Dermis blood vessel endothelial cell (primary cell): Measurements from ENCODE around the gene RPS6KA4. TPM values are rescaled to one million over a fixed set of nuclear protein-coding genes. Genes with fewer than 3 reads are reported as not detected.
A peak's percentile ranks its signal among the peaks of the same experiment; 100 is the strongest.
"Not testable (repeated sequence)": the region's sequence is repeated elsewhere in the genome, so short reads cannot be mapped to it uniquely, and the experiment has no call there.

ENCODE experiments used
- DNase-seq: peaks from one replicate; pipeline ENCODE4 v3.0.0; 2010
- total RNA-seq: library from RNA; depleted of rRNA; stranded (reverse); fragments of >200 nt; gene quantifications from 2 replicates; pipeline ENCODE4 v1.2.3, GENCODE V29; 2014

Gene RPS6KA4
- total RNA-seq = 35.9 and 46.6 TPM in 2 replicates

DNA sequence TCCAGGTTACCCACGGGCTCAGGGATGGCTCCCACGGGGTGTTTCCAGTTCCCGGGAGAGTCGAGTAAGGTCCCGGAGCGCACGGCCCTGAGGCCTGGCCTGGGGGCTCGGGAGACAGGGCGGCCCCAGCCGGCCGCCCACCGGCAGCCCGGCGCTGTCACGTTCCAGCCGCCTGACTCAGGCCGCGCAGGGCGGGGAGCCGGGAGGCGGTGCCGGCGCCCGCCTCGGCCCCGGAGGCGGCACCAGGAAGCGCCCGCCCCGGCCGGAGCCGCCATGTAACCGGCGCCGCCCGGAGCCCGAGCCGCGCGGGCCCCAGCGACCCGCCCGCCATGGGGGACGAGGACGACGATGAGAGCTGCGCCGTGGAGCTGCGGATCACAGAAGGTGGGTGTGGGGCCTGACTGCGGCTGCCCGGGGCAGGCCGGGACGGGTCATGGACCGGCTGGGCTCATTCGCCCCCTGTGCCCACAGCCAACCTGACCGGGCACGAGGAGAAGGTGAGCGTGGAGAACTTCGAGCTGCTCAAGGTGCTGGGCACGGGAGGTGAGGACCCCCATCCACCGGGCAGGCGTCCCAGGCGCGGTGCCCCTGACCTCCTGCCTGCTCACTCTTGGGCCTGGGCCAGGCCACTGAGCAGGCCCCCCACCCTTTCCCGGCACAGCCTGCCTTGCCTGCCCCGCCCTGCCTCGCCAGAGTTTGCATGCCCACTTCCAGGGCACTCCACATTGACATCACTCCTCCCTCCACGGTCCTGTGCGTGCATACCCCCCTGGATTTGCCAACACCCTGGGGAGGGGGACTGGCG is at the start of gene RPS6KA4:
Gene RPS6KA4 (plus strand): TSS at position 256 of the 805 bp plus-strand sequence. CDS start 74 bp downstream, at position 330.
- peak; percentile 68 for DNase-seq

DNA sequence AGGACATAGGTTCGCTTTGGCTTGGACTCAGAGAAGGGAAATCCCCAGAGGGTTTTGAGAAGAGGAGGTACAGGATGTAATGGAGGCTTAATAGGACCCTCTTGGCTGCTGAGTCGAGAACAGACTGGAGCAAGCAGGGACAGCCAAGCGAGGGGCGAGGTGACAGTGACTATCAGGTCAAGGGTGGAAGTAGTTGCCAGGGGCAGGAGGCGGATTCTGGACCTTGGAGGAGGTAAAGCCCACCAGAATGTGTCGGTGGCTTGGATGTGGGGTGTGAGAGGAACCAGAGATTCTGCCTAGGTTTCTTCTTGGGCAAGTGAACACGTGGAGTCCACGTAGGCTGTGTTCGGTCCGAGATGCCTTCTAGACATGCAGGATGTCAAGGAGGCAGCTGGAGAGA is 46.0 kb upstream of the RPS6KA4 start:
- DNase-seq = no peak

DNA sequence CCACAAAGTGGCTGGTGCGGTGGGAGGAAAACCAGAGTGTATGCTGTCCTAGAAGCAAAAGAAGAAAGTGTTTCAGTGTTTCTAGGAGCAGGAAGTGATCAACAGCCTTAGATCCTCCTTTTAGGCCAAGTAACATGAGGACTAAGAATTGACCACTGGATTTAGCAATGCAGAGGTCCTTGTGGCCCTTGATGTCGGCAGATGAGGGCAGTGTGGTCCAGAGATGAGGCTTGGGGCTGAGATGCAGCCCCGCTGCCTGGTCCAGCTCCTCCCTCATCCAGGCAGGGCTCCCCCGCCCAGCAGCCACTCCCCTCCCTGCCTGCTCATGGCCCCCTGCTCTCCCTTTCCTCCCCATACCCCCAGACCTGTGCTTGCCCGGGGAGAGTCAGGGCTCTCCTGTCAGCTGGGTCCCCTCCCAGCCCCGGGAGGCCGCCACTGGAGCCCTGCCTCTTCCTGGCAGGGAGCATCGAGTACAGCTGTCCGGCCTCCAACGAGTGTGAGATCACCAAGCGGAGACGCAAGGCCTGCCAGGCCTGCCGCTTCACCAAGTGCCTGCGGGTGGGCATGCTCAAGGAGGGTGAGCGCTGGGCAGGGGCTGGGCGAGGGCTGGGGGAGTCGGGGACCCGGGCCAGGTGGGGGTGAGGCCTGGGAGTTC is 45.3 kb upstream of the RPS6KA4 start:
- DNase-seq = no peak

DNA sequence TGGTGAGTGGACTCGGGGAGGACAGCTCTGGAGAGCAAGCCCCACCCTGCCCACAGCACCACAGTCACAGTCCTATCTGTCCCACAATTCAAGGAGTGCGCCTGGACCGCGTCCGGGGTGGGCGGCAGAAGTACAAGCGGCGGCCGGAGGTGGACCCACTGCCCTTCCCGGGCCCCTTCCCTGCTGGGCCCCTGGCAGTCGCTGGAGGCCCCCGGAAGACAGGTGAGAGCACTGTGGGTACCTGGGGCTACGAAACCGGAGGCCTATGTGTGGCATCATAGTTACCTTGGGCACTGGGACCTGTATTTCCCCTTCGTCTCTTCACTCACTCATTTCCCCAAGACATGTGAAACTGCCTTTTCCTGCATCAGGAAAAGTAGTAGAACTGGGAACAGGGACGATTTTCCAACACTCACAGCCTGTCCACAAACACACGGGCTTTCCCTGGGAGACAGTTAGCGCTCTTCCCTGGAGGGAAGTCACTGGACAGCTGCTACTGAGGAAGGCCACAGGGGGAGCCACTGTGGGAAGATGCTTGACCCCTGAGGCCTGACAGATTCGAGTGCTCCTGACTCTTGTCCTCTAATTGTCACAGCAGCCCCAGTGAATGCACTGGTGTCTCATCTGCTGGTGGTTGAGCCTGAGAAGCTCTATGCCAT is 44.7 kb upstream of the RPS6KA4 start:
- no peak for DNase-seq

DNA sequence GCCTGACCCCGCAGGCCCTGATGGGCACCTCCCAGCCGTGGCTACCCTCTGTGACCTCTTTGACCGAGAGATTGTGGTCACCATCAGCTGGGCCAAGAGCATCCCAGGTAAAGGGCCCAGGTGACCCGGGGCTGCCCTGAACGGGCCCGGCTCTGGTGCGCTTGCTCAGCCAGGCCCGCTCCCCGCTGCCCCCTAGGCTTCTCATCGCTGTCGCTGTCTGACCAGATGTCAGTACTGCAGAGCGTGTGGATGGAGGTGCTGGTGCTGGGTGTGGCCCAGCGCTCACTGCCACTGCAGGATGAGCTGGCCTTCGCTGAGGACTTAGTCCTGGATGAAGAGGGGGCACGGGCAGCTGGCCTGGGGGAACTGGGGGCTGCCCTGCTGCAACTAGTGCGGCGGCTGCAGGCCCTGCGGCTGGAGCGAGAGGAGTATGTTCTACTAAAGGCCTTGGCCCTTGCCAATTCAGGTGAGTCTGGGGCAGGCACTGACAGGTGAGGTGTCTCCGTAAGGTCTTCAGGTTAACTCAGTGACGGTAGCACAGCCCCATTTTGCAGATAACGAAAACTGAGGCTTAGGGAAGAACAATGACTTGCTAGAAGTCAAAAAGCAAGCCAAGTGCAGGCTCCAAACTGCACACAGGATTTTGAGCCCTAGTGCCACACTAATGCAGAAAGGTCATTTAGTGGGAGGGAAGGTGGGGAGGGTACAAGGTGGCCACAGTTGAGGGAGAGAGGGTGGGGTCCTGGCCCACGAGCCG is 44.0 kb upstream of the RPS6KA4 start:
- no peak for DNase-seq

DNA sequence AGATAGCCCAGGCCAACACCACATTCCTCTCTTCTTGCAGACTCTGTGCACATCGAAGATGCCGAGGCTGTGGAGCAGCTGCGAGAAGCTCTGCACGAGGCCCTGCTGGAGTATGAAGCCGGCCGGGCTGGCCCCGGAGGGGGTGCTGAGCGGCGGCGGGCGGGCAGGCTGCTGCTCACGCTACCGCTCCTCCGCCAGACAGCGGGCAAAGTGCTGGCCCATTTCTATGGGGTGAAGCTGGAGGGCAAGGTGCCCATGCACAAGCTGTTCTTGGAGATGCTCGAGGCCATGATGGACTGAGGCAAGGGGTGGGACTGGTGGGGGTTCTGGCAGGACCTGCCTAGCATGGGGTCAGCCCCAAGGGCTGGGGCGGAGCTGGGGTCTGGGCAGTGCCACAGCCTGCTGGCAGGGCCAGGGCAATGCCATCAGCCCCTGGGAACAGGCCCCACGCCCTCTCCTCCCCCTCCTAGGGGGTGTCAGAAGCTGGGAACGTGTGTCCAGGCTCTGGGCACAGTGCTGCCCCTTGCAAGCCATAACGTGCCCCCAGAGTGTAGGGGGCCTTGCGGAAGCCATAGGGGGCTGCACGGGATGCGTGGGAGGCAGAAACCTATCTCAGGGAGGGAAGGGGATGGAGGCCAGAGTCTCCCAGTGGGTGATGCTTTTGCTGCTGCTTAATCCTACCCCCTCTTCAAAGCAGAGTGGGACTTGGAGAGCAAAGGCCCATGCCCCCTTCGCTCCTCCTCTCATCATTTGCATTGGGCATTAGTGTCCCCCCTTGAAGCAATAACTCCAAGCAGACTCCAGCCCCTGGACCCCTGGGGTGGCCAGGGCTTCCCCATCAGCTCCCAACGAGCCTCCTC is 43.1 kb upstream of the RPS6KA4 start:
- DNase-seq = not testable (repeated sequence)

DNA sequence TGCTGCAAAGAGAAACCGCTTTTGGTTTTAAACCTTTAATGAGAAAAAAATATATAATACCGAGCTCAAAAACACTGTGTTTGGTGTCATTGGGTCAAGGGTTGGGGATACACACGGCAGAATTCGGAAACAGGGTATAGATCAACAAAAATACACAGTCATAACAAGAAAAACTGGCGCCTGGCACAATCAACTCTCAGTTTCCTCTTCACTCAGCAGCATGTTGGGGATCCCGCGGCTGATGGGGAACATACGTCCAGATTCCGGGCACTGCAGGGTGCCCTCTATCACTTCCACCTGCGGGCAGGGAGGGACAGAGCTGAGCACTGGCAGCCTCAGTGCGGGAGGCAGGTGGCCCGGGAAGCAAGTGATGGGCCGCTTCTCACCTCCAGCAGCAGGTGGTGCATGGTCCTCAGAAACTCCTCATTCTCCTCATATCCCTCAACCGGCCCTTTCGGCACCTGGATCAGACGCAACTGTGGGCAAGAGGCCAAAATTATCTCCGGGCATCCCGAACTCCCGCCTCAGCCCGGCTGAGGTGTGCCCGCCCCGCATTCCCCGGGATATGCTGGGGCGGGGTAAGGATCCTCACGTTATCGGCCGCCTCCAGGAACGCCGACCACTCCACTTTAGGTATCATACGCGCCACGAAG is 42.2 kb upstream of the RPS6KA4 start:
- DNase-seq = peak; percentile 50

DNA sequence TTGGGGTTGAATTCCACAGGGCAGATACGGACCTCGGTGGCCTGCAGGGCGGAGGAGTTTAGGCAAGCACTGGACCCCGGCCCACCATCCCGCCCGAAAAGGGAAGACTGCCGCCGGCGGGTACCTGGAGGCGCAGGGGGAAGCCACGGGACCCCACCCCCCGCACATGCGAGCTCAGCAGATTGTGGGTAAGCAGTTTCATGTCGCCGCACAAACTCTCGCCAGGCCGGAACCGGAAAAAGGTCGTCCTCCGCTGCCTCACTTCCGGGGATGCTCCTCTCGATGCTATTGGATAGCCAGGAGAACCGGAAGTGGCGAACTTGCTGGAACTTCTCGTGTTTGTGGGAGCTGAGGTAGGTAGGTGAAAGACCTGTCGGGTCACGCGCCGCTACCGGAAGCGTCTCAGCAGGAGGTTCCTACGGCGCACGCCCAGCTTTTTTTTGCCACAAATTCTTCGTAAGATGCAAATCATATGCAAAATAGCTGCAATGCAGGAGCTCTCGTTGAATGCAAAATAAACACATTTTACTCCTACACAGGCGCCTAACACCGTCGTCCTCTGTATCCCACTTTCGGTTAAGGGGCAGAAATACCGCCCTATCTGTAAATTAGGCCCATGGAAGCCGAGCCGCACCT is 41.5 kb upstream of the RPS6KA4 start, which contains the start of gene TRMT112:
Gene TRMT112 (minus strand): TSS at position 235 of the 636 bp plus-strand sequence. CDS start 33 bp downstream, at position 202.
- DNase-seq = peak; percentile 98

DNA sequence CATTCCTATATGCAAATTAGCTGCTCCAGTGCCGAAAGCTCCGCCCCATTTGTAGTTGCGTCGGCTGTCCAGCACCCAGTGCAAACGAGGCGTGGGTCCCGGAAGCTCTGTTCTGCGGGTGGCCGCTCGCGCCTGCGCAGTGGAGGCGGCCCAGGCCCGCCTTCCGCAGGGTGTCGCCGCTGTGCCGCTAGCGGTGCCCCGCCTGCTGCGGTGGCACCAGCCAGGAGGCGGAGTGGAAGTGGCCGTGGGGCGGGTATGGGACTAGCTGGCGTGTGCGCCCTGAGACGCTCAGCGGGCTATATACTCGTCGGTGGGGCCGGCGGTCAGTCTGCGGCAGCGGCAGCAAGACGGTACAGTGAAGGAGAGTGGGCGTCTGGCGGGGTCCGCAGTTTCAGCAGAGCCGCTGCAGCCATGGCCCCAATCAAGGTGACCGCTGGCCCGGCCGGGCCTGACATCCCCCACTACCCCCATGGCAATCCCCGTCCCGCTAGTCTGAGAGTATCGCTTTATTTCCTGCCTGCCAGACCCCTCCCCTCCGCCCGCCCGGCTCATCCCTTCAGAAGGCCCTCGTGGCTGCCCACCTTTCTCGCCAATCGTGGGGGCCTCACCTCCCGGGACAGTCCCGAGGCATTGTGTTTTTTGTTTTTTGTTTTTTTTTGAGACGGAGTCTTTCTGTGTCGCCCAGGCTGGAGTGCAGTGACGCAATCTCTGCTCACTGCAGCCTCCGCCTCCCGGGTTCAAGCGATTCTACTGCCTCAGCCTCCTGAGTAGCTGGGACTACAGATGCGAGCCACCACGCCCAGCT is 40.8 kb upstream of the RPS6KA4 start, which contains the start of gene PRDX5:
Gene PRDX5 (plus strand): TSS at position 161 of the 805 bp plus-strand sequence. CDS start 95 bp downstream, at position 256.
- peak; percentile 96 for DNase-seq

DNA sequence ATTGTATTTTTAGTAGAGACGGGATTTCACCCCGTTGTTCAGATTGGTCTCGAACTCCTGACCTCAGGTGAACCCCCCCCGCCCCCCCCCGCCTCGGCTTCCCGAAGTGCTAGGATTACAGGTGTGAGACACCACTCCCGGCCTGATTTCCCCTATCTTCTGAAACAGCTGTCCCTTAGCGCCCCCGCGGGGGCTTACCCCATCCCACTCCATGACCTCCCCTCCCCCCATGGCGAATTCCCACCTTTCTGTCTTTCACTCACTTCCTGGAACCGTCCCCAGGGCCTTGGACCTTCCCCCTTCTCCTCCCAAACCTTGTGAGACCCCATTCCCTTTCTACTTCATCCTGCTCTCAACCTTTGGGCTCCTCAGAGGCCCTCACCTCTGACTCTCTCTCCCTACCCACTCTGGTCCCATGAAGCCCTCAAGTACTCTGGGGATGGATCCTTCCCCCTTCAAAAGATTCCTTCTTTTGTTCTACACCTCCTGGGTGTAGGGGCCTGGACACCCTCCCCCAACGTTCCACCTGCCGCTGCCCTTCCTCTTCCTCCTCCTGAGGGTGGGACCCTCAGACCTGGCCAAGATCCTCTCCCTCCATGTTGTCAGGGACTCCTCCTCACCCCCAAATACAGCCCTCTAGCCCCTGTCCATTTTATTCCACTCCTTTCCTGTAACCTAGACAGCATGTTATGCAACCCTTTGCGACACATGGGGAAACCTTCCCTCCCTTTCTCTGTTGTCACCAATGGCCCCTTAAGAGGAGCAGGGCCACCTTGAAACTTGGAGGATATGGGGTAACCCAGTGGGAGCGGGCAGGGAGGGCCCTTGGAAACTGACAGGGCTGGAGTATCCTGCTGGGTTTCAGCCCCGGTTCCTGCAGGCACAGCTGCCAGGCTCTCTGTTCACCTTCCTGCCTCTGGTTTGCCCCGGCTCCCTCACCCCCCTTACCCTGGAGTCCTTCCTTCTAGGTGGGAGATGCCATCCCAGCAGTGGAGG is 39.9 kb upstream of the RPS6KA4 start:
- no peak for DNase-seq

DNA sequence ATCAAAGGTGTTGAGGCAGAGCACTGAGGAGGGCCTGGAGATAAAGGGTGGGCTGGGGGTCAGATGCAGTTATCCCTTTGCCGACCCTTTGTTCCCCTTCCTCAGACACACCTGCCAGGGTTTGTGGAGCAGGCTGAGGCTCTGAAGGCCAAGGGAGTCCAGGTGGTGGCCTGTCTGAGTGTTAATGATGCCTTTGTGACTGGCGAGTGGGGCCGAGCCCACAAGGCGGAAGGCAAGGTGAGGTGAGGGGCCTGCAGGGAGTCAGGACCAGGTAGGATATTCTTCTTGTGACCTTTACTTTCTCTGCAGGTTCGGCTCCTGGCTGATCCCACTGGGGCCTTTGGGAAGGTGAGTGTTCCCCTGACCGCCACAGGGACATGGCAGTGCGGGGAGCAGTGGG is 38.4 kb upstream of the RPS6KA4 start:
- DNase-seq = no peak

DNA sequence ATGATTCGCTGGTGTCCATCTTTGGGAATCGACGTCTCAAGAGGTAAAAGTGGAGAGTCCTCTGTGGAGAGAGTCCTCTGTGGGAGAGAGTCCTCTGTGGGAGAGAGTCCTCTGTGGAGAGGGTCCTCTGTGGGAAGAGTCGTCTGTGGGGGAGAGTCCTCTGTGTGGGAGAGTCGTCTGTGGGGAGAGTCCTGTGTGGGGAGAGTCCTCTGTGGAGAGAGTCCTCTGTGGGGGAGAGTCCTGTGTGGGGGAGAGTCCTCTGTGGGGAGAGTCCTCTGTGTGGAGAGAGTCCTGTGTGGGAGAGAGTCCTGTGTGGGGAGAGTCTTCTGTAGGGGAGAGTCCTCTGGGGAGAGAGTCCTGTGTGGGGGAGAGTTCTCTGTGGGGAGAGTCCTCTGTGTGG is 37.9 kb upstream of the RPS6KA4 start:
- DNase-seq = no peak

DNA sequence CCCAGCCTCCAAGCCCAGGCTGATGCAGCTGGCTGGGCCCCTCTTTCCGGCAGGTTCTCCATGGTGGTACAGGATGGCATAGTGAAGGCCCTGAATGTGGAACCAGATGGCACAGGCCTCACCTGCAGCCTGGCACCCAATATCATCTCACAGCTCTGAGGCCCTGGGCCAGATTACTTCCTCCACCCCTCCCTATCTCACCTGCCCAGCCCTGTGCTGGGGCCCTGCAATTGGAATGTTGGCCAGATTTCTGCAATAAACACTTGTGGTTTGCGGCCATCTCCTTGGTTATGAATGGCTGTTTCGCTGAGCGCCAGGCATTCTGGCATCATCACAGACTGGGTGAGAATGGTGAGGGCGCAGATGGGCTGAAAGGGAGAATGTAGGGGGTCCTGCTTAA is 37.4 kb upstream of the RPS6KA4 start:
- no peak for DNase-seq

DNA sequence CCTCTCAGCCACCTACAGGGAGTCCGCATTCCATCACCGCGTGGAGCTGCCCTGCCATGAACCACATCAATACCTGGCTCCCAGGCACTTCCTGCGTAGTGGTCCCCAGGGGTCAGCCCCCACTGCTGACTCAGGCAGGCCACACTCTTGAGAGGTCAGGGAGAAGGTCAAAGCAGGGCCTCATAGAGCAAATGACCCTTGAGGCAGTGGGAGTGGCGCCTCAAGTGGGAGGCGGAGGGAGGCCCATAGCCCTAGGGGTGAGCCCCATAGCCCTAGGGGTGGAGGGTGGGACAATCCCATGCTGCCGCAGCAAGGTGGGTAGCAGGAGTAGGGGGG is 36.1 kb upstream of the RPS6KA4 start:
- no peak for DNase-seq

DNA sequence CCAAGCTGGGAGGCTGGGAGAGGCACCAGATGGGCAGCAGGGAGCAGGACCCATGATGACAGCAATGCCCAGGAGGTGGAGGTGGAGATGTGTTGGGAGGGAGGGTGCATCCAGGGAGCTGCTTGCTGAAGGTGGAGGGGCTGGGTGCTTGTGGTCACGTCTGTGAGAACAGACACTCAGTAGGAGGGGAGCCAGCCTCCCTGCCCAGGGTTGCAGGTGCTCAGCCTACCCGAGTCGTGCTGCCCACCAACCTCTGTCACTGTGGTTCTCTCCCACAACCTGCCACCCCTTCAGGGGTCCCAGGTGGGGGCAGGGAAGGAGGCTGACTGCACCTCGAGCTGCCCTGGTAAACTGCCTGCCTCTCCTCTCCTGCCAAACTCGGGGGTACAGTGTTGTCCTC is 35.6 kb upstream of the RPS6KA4 start:
- DNase-seq = no peak

DNA sequence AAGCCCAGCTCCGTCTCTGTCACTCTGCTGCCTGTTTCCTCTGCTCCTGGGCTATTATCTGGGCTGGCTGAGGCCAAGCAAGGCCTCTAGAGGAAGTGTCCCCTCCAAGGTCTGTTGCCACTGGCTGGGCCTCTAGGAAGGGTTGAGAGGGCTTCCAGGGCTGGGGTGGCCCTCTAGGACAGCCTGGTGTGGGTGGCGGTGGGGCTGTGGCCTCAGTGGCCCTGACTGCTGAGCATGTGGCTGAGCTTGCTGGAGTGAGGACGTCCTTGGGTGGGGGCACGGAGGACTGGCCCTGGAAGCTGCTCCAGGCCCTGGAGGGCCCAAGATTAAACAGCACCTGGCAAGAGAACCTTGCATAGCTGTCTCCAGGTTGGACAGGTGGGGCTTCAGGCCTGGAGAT is 35.0 kb upstream of the RPS6KA4 start:
- not testable (repeated sequence) for DNase-seq

DNA sequence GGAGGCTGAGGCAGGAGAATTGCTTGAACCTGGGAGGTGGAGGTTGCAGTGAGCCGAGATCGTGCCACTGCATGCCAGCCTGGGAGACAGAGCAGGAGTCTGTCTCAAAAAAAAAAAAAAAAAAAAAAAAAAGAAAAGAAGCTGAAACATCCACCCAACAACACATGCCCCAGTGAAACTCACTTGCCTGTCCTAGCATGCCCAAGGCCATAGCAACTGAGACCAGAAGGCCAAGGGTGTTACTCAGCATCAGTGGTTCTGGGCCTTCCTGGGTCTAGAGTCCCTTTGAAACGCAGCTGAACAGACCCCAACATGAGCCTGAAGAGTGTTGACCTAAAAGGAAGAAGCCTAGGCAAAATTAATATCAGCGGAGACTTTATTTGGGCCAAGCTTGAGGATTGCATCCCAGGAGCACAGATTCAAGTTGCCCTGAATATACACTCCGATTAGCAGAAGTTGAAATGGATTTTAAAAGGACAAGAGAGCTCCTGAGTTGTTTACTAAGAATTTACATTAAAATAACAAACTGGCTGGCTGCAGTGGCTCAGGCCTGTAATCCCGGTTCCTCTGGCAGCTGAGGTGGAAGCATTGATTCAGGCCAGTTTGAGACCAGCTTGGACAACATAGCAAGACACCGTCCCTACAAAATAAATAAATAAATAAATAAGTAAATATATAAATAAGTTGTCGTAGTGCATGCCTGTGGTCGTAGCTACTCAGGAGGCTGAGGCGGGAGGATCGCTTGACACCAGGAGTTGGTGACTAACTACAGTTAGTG is 34.1 kb upstream of the RPS6KA4 start:
- no peak for DNase-seq

DNA sequence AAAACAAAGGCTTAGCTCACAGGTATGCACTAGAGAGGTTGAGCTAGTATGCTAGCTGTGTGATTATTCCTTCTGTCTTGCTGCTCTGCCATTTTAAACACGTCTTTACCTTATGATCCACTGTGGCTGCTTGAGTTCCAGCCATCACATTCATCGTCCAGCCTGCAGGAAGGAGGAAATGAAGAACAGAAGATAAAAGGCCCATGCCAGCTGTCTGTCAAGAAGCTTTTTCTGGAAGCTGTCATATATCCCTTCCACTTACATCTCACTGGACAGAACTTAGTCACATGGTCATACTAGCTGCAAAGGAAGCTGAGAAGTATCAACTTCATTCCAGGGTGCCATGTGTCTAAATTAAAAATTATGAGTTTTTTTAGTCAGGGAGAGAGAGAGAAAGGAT is 31.6 kb upstream of the RPS6KA4 start:
- DNase-seq = no peak
